Parathyroid adenoma (tissue), 2 donors: Measurements from ENCODE around the gene GAS6.
"Not testable (repeated sequence)": the region's sequence is repeated elsewhere in the genome, so short reads cannot be mapped to it uniquely, and the experiment has no call there.

Experiments used
- H2AFZ ChIP-seq: fragments of 300-600 bp; sonication (generic); one replicate; pipeline ENCODE4 v1.7.0; 2017; ENCODE audit warnings: antibody characterized with exemption, mild to moderate bottlenecking
- H3K27ac ChIP-seq: fragments of 300-600 bp; sonication (generic); one replicate; pipeline ENCODE4 v1.7.0; 2017
- H3K27me3 ChIP-seq: fragments of 300-600 bp; sonication (generic); one replicate; pipeline ENCODE4 v1.7.0; 2017; ENCODE audit warnings: low read length; ENCODE audit not compliant: control insufficient read depth, insufficient read depth
- H3K36me3 ChIP-seq: fragments of 300-600 bp; sonication (generic); one replicate; pipeline ENCODE4 v1.7.0; 2017; ENCODE audit warnings: low read length; ENCODE audit not compliant: control insufficient read depth, insufficient read depth
- H3K4me1 ChIP-seq: fragments of 300-600 bp; sonication (generic); one replicate; pipeline ENCODE4 v1.7.0; 2017; ENCODE audit warnings: control low read depth
- H3K4me2 ChIP-seq: fragments of 300-600 bp; sonication (generic); one replicate; pipeline ENCODE4 v1.7.0; 2017; ENCODE audit warnings: low read length
- H3K4me3 ChIP-seq: fragments of 300-600 bp; sonication (generic); one replicate; pipeline ENCODE4 v1.7.0; 2017; ENCODE audit warnings: low read depth, low read length
- H3K79me2 ChIP-seq: fragments of 300-600 bp; sonication (generic); one replicate; pipeline ENCODE4 v1.7.0; 2017; ENCODE audit warnings: control low read depth
- H3K9ac ChIP-seq: fragments of 300-600 bp; sonication (generic); one replicate; pipeline ENCODE4 v1.7.0; 2017; ENCODE audit warnings: mild to moderate bottlenecking
- H3K9me3 ChIP-seq: fragments of 300-600 bp; sonication (generic); one replicate; pipeline ENCODE4 v1.7.0; 2017; ENCODE audit warnings: low read length; ENCODE audit not compliant: control insufficient read depth
- TF ChIP-seq, protein P1 (sequence below): fragments of 300-600 bp; sonication (generic); IDR thresholded peaks from one replicate; pipeline ENCODE4 v1.7.0; 2017; ENCODE audit warnings: antibody characterized with exemption, mild to moderate bottlenecking
- donor health status: primary hyperparathyroidism.

The GAS6 gene

GRCh38 chr13:113874579-113875428 lies 10.9 kb upstream of the GAS6 start:
- Histone ChIP-seq H3K27ac (no peak overlapping the region), H3K9ac (no peak overlapping the region), H3K27me3 (no peaks in the 10 kb centered on the region), H2AFZ (no peak overlapping the region), H3K4me3 (no peak overlapping the region), H3K9me3 (no peaks in the 10 kb centered on the region), H3K79me2 (no peaks in the 10 kb centered on the region), H3K36me3 (no peaks in the 10 kb centered on the region), H3K4me2 (no peak overlapping the region), H3K4me1 (no peaks in the 10 kb centered on the region)
- TF ChIP-seq, protein P1, sequence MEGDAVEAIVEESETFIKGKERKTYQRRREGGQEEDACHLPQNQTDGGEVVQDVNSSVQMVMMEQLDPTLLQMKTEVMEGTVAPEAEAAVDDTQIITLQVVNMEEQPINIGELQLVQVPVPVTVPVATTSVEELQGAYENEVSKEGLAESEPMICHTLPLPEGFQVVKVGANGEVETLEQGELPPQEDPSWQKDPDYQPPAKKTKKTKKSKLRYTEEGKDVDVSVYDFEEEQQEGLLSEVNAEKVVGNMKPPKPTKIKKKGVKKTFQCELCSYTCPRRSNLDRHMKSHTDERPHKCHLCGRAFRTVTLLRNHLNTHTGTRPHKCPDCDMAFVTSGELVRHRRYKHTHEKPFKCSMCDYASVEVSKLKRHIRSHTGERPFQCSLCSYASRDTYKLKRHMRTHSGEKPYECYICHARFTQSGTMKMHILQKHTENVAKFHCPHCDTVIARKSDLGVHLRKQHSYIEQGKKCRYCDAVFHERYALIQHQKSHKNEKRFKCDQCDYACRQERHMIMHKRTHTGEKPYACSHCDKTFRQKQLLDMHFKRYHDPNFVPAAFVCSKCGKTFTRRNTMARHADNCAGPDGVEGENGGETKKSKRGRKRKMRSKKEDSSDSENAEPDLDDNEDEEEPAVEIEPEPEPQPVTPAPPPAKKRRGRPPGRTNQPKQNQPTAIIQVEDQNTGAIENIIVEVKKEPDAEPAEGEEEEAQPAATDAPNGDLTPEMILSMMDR, result no peak

DNA sequence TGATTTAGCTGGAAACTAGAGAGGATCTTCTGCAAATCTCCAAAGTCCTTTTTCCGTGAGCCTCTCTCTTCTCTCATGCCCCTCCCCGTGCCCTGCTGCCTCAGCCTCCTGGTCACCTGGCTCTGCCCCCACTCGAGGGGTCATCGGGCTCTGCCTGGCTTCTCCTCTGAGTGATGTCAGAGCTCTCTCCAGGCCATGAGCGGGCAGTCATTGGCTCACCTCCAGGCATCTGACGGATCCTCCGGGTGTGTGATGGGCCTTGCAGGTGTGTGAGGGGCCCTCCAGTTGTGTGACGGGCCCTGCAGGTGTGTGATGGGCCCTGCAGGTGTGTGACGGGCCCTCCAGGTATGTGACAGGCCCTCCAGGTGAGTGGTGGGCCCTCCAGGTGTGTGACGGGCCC lies 10.3 kb upstream of the GAS6 start:
- TF ChIP-seq, protein P1, result no peak

GRCh38 chr13:113869263-113869662 lies 5.4 kb upstream of the GAS6 start:
- no peaks in the 10 kb centered on the region for H3K27me3 ChIP-seq
- H3K4me1 ChIP-seq, result no peaks in the 10 kb centered on the region
- TF ChIP-seq, protein P1, result no peak
- H3K4me3 ChIP-seq, result no peak overlapping the region
- no peak overlapping the region for H2AFZ ChIP-seq
- no peak overlapping the region for H3K9ac ChIP-seq
- no peak overlapping the region for H3K4me2 ChIP-seq
- no peaks in the 10 kb centered on the region for H3K36me3 ChIP-seq
- H3K79me2 ChIP-seq, result no peaks in the 10 kb centered on the region
- H3K27ac ChIP-seq, result no peak overlapping the region
- no peaks in the 10 kb centered on the region for H3K9me3 ChIP-seq

More for the DNA sequence above, 10.3 kb upstream of the GAS6 start:
- Histone ChIP-seq H3K4me1 (no peaks in the 10 kb centered on the region), H3K79me2 (no peaks in the 10 kb centered on the region), H3K27me3 (no peaks in the 10 kb centered on the region), H3K27ac (no peak overlapping the region), H2AFZ (no peak overlapping the region), H3K9ac (no peak overlapping the region), H3K9me3 (no peaks in the 10 kb centered on the region), H3K36me3 (no peaks in the 10 kb centered on the region), H3K4me3 (no peak overlapping the region), H3K4me2 (no peak overlapping the region)

DNA sequence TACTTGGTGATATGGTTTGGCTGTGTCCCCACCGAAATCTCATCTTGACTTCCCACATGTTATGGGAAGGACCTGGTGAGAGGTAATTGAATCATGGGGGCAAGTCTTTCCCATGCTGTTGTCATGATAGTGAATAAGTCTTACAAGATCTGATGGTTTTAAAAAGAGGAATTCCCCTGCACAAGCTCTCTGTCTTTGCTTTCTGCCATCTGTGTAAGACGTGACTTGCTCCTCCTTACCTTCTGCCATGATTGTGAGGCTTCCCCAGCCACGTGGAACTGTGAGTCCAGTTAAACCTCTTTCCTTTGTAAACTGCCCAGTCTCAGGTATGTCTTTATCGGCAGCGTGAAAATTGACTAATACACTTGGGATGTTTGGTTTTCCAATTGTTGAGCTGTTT lies 4.0 kb upstream of the GAS6 start:
- H3K9ac ChIP-seq, H3K79me2 ChIP-seq, H3K4me2 ChIP-seq, H3K4me1 ChIP-seq, H3K27me3 ChIP-seq, H3K27ac ChIP-seq, H3K9me3 ChIP-seq, H3K4me3 ChIP-seq, H3K36me3 ChIP-seq, H2AFZ ChIP-seq: not testable (repeated sequence)

- Histone ChIP-seq H3K27ac (no peak overlapping the region), H3K9me3 (no peaks in the 10 kb centered on the region), H3K79me2 (no peaks in the 10 kb centered on the region), H3K9ac (no peak overlapping the region), H2AFZ (no peak overlapping the region), H3K4me2 (no peak overlapping the region), H3K36me3 (no peaks in the 10 kb centered on the region), H3K4me1 (no peaks in the 10 kb centered on the region), H3K27me3 (no peaks in the 10 kb centered on the region), H3K4me3 (no peak overlapping the region)
- TF ChIP-seq, protein P1, result no peak
These were observed 1.6 kb upstream of the GAS6 start for GRCh38 chr13:113865427-113865826.
